Keratinocyte (primary cell): ENCODE results near the gene APLP2. TPM values are rescaled to one million over a fixed set of nuclear protein-coding genes. Genes with fewer than 3 reads are reported as not detected.
A peak's percentile ranks its signal among the peaks of the same experiment; 100 is the strongest.
"Not testable (repeated sequence)": the region's sequence is repeated elsewhere in the genome, so short reads cannot be mapped to it uniquely, and the experiment has no call there.

Experiments used
- DNase-seq: peaks from one replicate; pipeline ENCODE4 v3.0.0-alpha.2; 2011; ENCODE audit warnings: low read depth, missing footprints, low spot score
- FAIRE-seq: peaks from 2 replicates; lab custom pipeline; 2011; peaks lifted over from hg19 to GRCh38; lab: Jason Lieb, UNC
- H2AFZ ChIP-seq: 2 replicates; pipeline ENCODE4 v1.6.0; 2012; ENCODE audit warnings: low read length, control low read depth, inconsistent platforms; ENCODE audit not compliant: control insufficient read depth
- H3K27ac ChIP-seq: 2 replicates; pipeline ENCODE4 v1.5.1; 2011; ENCODE audit warnings: low read length; ENCODE audit not compliant: control insufficient read depth, insufficient read depth
- H3K27me3 ChIP-seq: 3 replicates; pipeline ENCODE4 v1.6.0; 2011; ENCODE audit warnings: low read length; ENCODE audit not compliant: control insufficient read depth, insufficient read depth; ENCODE audit errors: extremely low read depth
- H3K36me3 ChIP-seq, 2 experiments: 2 replicates in 1 of 2; 3 replicates in 1 of 2; pipeline ENCODE4 v1.5.1; 2011; ENCODE audit warnings: low read length in 2 of 2, mild to moderate bottlenecking in 1 of 2; ENCODE audit not compliant: control insufficient read depth in 2 of 2, insufficient read depth in 2 of 2; ENCODE audit errors: extremely low read depth in 1 of 2
- H3K4me1 ChIP-seq: 3 replicates; pipeline ENCODE4 v1.5.1; 2011; ENCODE audit warnings: low read length; ENCODE audit not compliant: control insufficient read depth, insufficient read depth; ENCODE audit errors: extremely low read depth
- H3K4me2 ChIP-seq: 3 replicates; pipeline ENCODE4 v1.6.0; 2011; ENCODE audit warnings: low read depth, low read length; ENCODE audit not compliant: control insufficient read depth, insufficient read depth; ENCODE audit errors: extremely low read depth
- H3K4me3 ChIP-seq, 3 experiments: fragments of 200-600 bp in 1 of 3; sonication (generic) in 1 of 3; 2 replicates in 2 of 3; 3 replicates in 1 of 3; pipeline ENCODE4 v1.5.1; 2011 to 2016; ENCODE audit warnings: low read length in 3 of 3, mild to moderate bottlenecking in 3 of 3, control low read depth in 2 of 3, inconsistent platforms in 1 of 3, low read depth in 1 of 3, mixed read lengths in 1 of 3, mixed run types in 1 of 3, moderate library complexity in 1 of 3; ENCODE audit not compliant: control insufficient read depth in 2 of 3, insufficient read depth in 2 of 3; ENCODE audit errors: extremely low read depth in 1 of 3
- H3K79me2 ChIP-seq: 2 replicates; pipeline ENCODE4 v1.6.0; 2012; ENCODE audit warnings: low read length; ENCODE audit not compliant: control insufficient read depth, insufficient read depth
- H3K9ac ChIP-seq: 3 replicates; pipeline ENCODE4 v1.6.0; 2011; ENCODE audit warnings: low read length; ENCODE audit not compliant: control insufficient read depth, insufficient read depth; ENCODE audit errors: extremely low read depth
- H3K9me1 ChIP-seq: 3 replicates; pipeline ENCODE4 v1.6.0; 2011; ENCODE audit warnings: low read length; ENCODE audit not compliant: control insufficient read depth, insufficient read depth; ENCODE audit errors: extremely low read depth
- H3K9me3 ChIP-seq: 2 replicates; pipeline ENCODE4 v1.5.1; 2012; ENCODE audit warnings: low read depth, low read length; ENCODE audit not compliant: control insufficient read depth
- H4K20me1 ChIP-seq: 3 replicates; pipeline ENCODE4 v1.6.0; 2011; ENCODE audit warnings: low read length; ENCODE audit not compliant: control insufficient read depth, insufficient read depth; ENCODE audit errors: extremely low read depth
- CTCF ChIP-seq, 3 experiments: IDR thresholded peaks in 1 of 3; conservative IDR thresholded peaks in 1 of 3; optimal IDR thresholded peaks in 1 of 3; 2 replicates in 2 of 3; 3 replicates in 1 of 3; pipeline versions ENCODE3 to v1.5.1; 2011; ENCODE audit warnings: low read length in 3 of 3, mild to moderate bottlenecking in 3 of 3, moderate library complexity in 2 of 3, control low read depth in 1 of 3, inconsistent platforms in 1 of 3; ENCODE audit not compliant: insufficient read depth in 2 of 3; ENCODE audit errors: extremely low read depth in 1 of 3
- EZH2 ChIP-seq: IDR thresholded peaks from one replicate; pipeline ENCODE4 v1.6.1; 2012; ENCODE audit warnings: inconsistent platforms, mild to moderate bottlenecking, low read length, moderate library complexity
- dilution Hi-C: fragments of 300-500 bp; cut with MboI; formaldehyde crosslinking; loops from one replicate; pipeline ENCODE4 v1.7.0; 2020; ENCODE audit warnings: low sequenced_read_pairs; ENCODE audit not compliant: extremely low pct_ligation_motif_present
- polyA plus RNA-seq, 5 experiments: library from polyadenylated mRNA; depleted of rRNA in 3 of 5; stranded (reverse) in 3 of 5; stranded (forward) in 1 of 5; unstranded in 1 of 5; fragments of >200 nt; gene quantifications; 1 replicate in 1 of 5; 2 replicates in 3 of 5; 3 replicates in 1 of 5; pipeline versions ENCODE4 v1.2.1 to v1.2.3, GENCODE V29; 2011 to 2012; ENCODE audit warnings: missing spikeins in 2 of 5, low read depth in 1 of 5, low replicate concordance in 1 of 5

APLP2 gene
- polyA plus RNA-seq, 1 donor (not counting 4 experiments of a cell fraction or from before 2014, with no cell fraction given): 531 TPM

- H3K27me3 ChIP-seq: no peaks in the 10 kb centered on the region
- H3K9me1 ChIP-seq: no peaks in the 10 kb centered on the region
- H3K36me3 ChIP-seq: no peaks in the 10 kb centered on the region
- no peak for FAIRE-seq
- no peak for TF ChIP-seq EZH2
- no peak for TF ChIP-seq CTCF (optimal IDR thresholded peaks at IDR 0.05 in 1 of 3, IDR thresholded peaks at IDR 0.05 in 1 of 3, conservative IDR thresholded peaks at IDR 0.05 in 1 of 3; ENCODE audit: extremely low read depth in 1 of 3, insufficient read depth in 2 of 3, low read length in 3 of 3)
- H3K4me2 ChIP-seq: peak overlapping the region; percentile 23
- H3K79me2 ChIP-seq: peaks cover 65% of the 10 kb centered on the region
- no peaks in the 10 kb centered on the region for H3K9me3 ChIP-seq
- H3K4me3 ChIP-seq: no peak overlapping the region
- no peak overlapping the region for H2AFZ ChIP-seq
- dilution Hi-C loops: no loop called here
- no peak for DNase-seq
- H3K4me1 ChIP-seq: peaks cover 17% of the 10 kb centered on the region
- H4K20me1 ChIP-seq: peaks cover 13% of the 10 kb centered on the region
- H3K27ac ChIP-seq: no peak overlapping the region
- H3K9ac ChIP-seq: no peak overlapping the region
Measured at GRCh38 chr11:130089674-130090073, 20.0 kb downstream of the APLP2 start.

- H3K4me1 ChIP-seq: peaks cover 17% of the 10 kb centered on the region
- H3K79me2 ChIP-seq: peaks cover 65% of the 10 kb centered on the region
- H3K9me1 ChIP-seq, H2AFZ ChIP-seq, H3K4me3 ChIP-seq, DNase-seq, H3K9me3 ChIP-seq, H3K36me3 ChIP-seq, dilution Hi-C loops, H3K9ac ChIP-seq, H3K27me3 ChIP-seq, H3K27ac ChIP-seq, FAIRE-seq, H3K4me2 ChIP-seq: not testable (repeated sequence)
- peaks cover 13% of the 10 kb centered on the region for H4K20me1 ChIP-seq
Measured at GRCh38 chr11:130090517-130090916, 20.8 kb downstream of the APLP2 start.

- H2AFZ ChIP-seq, H3K4me3 ChIP-seq, H3K4me2 ChIP-seq, DNase-seq, H3K9ac ChIP-seq, H3K27me3 ChIP-seq, H3K27ac ChIP-seq, dilution Hi-C loops, H3K36me3 ChIP-seq, H3K9me1 ChIP-seq, H3K9me3 ChIP-seq, FAIRE-seq: not testable (repeated sequence)
- peaks cover 16% of the 10 kb centered on the region for H4K20me1 ChIP-seq
- H3K79me2 ChIP-seq: peaks cover 65% of the 10 kb centered on the region
- H3K4me1 ChIP-seq: peaks cover 17% of the 10 kb centered on the region
Measured at GRCh38 chr11:130091169-130091568, 21.5 kb downstream of the APLP2 start.
